Measurements from ENCODE around the gene MAP2K1.
"Not testable (repeated sequence)": the region's sequence is repeated elsewhere in the genome, so short reads cannot be mapped to it uniquely, and the experiment has no call there.

The MAP2K1 gene

GRCh38 chr15:66494262-66494661, 107.5 kb downstream of the MAP2K1 start:
- peaks cover 12% of the 10 kb centered on the region for H3K4me1 ChIP-seq (ENCODE audit: control insufficient read depth, insufficient read depth, low read length)
- no peak overlapping the region for H3K27ac ChIP-seq (ENCODE audit: low read length)
- H3K36me3 ChIP-seq (ENCODE audit: control insufficient read depth in 2 of 2, insufficient read depth in 2 of 2, low read length in 2 of 2): peaks cover 40 to 42% of the 10 kb centered on the region in 2 donors
- no peaks in the 10 kb centered on the region for H3K27me3 ChIP-seq (ENCODE audit: control insufficient read depth in 1 of 2, insufficient read depth in 2 of 2, low read length in 2 of 2)
- no peak overlapping the region for H3K9ac ChIP-seq (ENCODE audit: low read length in 2 of 2)
- H3K9me3 ChIP-seq (ENCODE audit: control insufficient read depth in 2 of 2, low read length in 2 of 2): no peaks in the 10 kb centered on the region
- no peak overlapping the region for H3K4me3 ChIP-seq (ENCODE audit: low read length in 2 of 2)

- Histone ChIP-seq H3K36me3 (ENCODE audit: control insufficient read depth in 2 of 2, insufficient read depth in 2 of 2, low read length in 2 of 2) (peaks cover 43 to 53% of the 10 kb centered on the region in 2 donors), H3K9me3 (ENCODE audit: control insufficient read depth in 2 of 2, low read length in 2 of 2) (no peaks in the 10 kb centered on the region), H3K27me3 (ENCODE audit: control insufficient read depth in 1 of 2, insufficient read depth in 2 of 2, low read length in 2 of 2) (no peaks in the 10 kb centered on the region), H3K4me1 (ENCODE audit: control insufficient read depth, insufficient read depth, low read length) (peaks cover 12% of the 10 kb centered on the region), H3K9ac (ENCODE audit: low read length in 2 of 2) (peak overlapping the region; percentile 97 to 98), H3K4me3 (ENCODE audit: low read length in 2 of 2) (peak overlapping the region; percentile 90 to 99), H3K27ac (ENCODE audit: low read length) (peak overlapping the region; percentile 88)
These were observed 110.3 kb downstream of the MAP2K1 start for GRCh38 chr15:66496951-66497501.

- H3K36me3 ChIP-seq (ENCODE audit: control insufficient read depth in 2 of 2, insufficient read depth in 2 of 2, low read length in 2 of 2): peaks cover 46 to 61% of the 10 kb centered on the region in 2 donors
- no peaks in the 10 kb centered on the region for H3K9me3 ChIP-seq (ENCODE audit: control insufficient read depth in 2 of 2, low read length in 2 of 2)
- peak within 1 kb of the TSS; percentile 88 for H3K27ac ChIP-seq (ENCODE audit: low read length)
- peak within 1 kb of the TSS; percentile 97 to 98 for H3K9ac ChIP-seq (ENCODE audit: low read length in 2 of 2)
- peaks cover 12% of the 10 kb centered on the region for H3K4me1 ChIP-seq (ENCODE audit: control insufficient read depth, insufficient read depth, low read length)
- H3K27me3 ChIP-seq (ENCODE audit: control insufficient read depth in 1 of 2, insufficient read depth in 2 of 2, low read length in 2 of 2): no peaks in the 10 kb centered on the region
- H3K4me3 ChIP-seq (ENCODE audit: low read length in 2 of 2): peak within 1 kb of the TSS; percentile 90 to 99
These were observed 111.1 kb downstream of the MAP2K1 start, which contains the start of gene SNAPC5 for GRCh38 chr15:66497502-66498455. Gene SNAPC5, minus strand, starts transcription at chr15:66497762. Its CDS starts 31 bp downstream, at chr15:66497731.

GRCh38 chr15:66498501-66499386, 112.0 kb downstream of the MAP2K1 start:
- H3K9ac ChIP-seq (ENCODE audit: low read length in 2 of 2): no peak overlapping the region
- H3K27ac ChIP-seq (ENCODE audit: low read length): peak overlapping the region; percentile 88
- H3K36me3 ChIP-seq (ENCODE audit: control insufficient read depth in 2 of 2, insufficient read depth in 2 of 2, low read length in 2 of 2): peaks cover 47 to 65% of the 10 kb centered on the region in 2 donors
- H3K4me1 ChIP-seq (ENCODE audit: control insufficient read depth, insufficient read depth, low read length): peaks cover 20% of the 10 kb centered on the region
- H3K9me3 ChIP-seq (ENCODE audit: control insufficient read depth in 2 of 2, low read length in 2 of 2): no peaks in the 10 kb centered on the region
- H3K27me3 ChIP-seq (ENCODE audit: control insufficient read depth in 1 of 2, insufficient read depth in 2 of 2, low read length in 2 of 2): no peaks in the 10 kb centered on the region
- H3K4me3 ChIP-seq (ENCODE audit: low read length in 2 of 2): no peak overlapping the region

DNA sequence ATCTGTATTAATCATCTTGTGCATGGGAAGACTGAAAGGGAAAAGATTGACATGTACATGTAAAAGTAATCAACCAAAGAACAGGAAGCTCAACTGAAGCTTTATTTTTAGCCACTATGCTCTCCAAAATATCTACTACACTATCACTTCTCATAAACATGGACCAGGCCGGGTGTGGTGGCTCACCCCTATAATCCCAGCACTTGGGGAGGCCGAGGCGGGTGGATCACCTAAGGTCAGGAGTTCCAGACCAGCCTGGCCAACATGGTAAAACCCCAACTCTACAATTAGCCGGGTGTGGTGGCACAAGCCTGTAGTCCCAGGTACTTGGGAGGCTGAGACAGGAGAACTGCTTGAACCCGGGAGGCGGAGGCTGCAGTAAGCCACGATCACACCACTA, 113.6 kb downstream of the MAP2K1 start:
- Histone ChIP-seq H3K4me1 (ENCODE audit: control insufficient read depth, insufficient read depth, low read length) (peaks cover 26% of the 10 kb centered on the region), H3K36me3 (ENCODE audit: control insufficient read depth in 2 of 2, insufficient read depth in 2 of 2, low read length in 2 of 2) (peaks cover 38 to 51% of the 10 kb centered on the region in 2 donors)
- not testable (repeated sequence) for H3K9me3 ChIP-seq (ENCODE audit: control insufficient read depth in 2 of 2, low read length in 2 of 2); H3K27ac ChIP-seq (ENCODE audit: low read length); H3K4me3 ChIP-seq (ENCODE audit: low read length in 2 of 2); H3K9ac ChIP-seq (ENCODE audit: low read length in 2 of 2); H3K27me3 ChIP-seq (ENCODE audit: control insufficient read depth in 1 of 2, insufficient read depth in 2 of 2, low read length in 2 of 2)

DNA sequence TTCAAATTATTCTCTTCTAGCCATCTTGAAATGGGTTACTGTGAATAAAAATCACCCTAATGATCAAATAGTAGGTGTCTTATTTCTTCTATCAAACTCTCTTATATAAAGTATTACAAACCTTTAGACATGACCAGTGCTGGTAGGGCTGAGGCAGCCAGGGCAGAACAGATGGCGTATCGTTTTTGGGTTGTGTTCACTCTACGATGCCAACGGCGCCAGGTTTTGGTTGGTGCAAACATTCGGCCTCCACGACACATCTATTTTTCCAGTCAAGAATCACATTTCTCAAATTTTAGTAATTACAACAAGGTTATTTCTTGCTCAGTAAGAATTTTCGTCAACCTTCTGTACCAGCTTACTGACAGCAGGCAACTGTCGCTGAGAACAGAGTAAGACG, 115.8 kb downstream of the MAP2K1 start:
- Histone ChIP-seq H3K27me3 (ENCODE audit: control insufficient read depth in 1 of 2, insufficient read depth in 2 of 2, low read length in 2 of 2) (no peaks in the 10 kb centered on the region), H3K9ac (ENCODE audit: low read length in 2 of 2) (no peak overlapping the region), H3K36me3 (ENCODE audit: control insufficient read depth in 2 of 2, insufficient read depth in 2 of 2, low read length in 2 of 2) (peaks cover 34 to 51% of the 10 kb centered on the region in 2 donors), H3K27ac (ENCODE audit: low read length) (no peak overlapping the region), H3K9me3 (ENCODE audit: control insufficient read depth in 2 of 2, low read length in 2 of 2) (no peaks in the 10 kb centered on the region), H3K4me3 (ENCODE audit: low read length in 2 of 2) (no peak overlapping the region), H3K4me1 (ENCODE audit: control insufficient read depth, insufficient read depth, low read length) (peaks cover 20% of the 10 kb centered on the region)

- peak overlapping the region; percentile 95 to 97 for H3K9ac ChIP-seq (ENCODE audit: low read length in 2 of 2)
- H3K4me1 ChIP-seq (ENCODE audit: control insufficient read depth, insufficient read depth, low read length): peaks cover 20% of the 10 kb centered on the region
- H3K4me3 ChIP-seq (ENCODE audit: low read length in 2 of 2): peak overlapping the region; percentile 97 to 100
- not testable (repeated sequence) for H3K9me3 ChIP-seq (ENCODE audit: control insufficient read depth in 2 of 2, low read length in 2 of 2); H3K27ac ChIP-seq (ENCODE audit: low read length); H3K27me3 ChIP-seq (ENCODE audit: control insufficient read depth in 1 of 2, insufficient read depth in 2 of 2, low read length in 2 of 2)
- H3K36me3 ChIP-seq (ENCODE audit: control insufficient read depth in 2 of 2, insufficient read depth in 2 of 2, low read length in 2 of 2): peaks cover 34 to 48% of the 10 kb centered on the region in 2 donors
These were observed 116.4 kb downstream of the MAP2K1 start for GRCh38 chr15:66503041-66503648.

- Histone ChIP-seq H3K9me3 (ENCODE audit: control insufficient read depth in 2 of 2, low read length in 2 of 2) (no peaks in the 10 kb centered on the region), H3K4me3 (ENCODE audit: low read length in 2 of 2) (peak overlapping the region; percentile 97 to 100), H3K27me3 (ENCODE audit: control insufficient read depth in 1 of 2, insufficient read depth in 2 of 2, low read length in 2 of 2) (no peaks in the 10 kb centered on the region), H3K36me3 (ENCODE audit: control insufficient read depth in 2 of 2, insufficient read depth in 2 of 2, low read length in 2 of 2) (peaks cover 28 to 41% of the 10 kb centered on the region in 2 donors), H3K4me1 (ENCODE audit: control insufficient read depth, insufficient read depth, low read length) (peaks cover 20% of the 10 kb centered on the region), H3K27ac (ENCODE audit: low read length) (peak overlapping the region; percentile 95), H3K9ac (ENCODE audit: low read length in 2 of 2) (peak overlapping the region; percentile 95 to 97)
These were observed 117.3 kb downstream of the MAP2K1 start for GRCh38 chr15:66503780-66504562.

- Histone ChIP-seq H3K36me3 (ENCODE audit: control insufficient read depth in 2 of 2, insufficient read depth in 2 of 2, low read length in 2 of 2) (peaks cover 23 to 35% of the 10 kb centered on the region in 2 donors), H3K9ac (ENCODE audit: low read length in 2 of 2) (peak within 1 kb of the TSS; percentile 95 to 97), H3K27ac (ENCODE audit: low read length) (peak within 1 kb of the TSS; percentile 95), H3K27me3 (ENCODE audit: control insufficient read depth in 1 of 2, insufficient read depth in 2 of 2, low read length in 2 of 2) (no peaks in the 10 kb centered on the region), H3K4me1 (ENCODE audit: control insufficient read depth, insufficient read depth, low read length) (peaks cover 20% of the 10 kb centered on the region), H3K4me3 (ENCODE audit: low read length in 2 of 2) (peak within 1 kb of the TSS; percentile 97 to 100), H3K9me3 (ENCODE audit: control insufficient read depth in 2 of 2, low read length in 2 of 2) (no peaks in the 10 kb centered on the region)
These were observed 118.1 kb downstream of the MAP2K1 start, which contains the start of the genes RPL4 and ZWILCH for GRCh38 chr15:66504563-66505429. Gene RPL4, minus strand, starts transcription at chr15:66504855. Its CDS starts 65 bp downstream, at chr15:66504790. Gene ZWILCH, plus strand, starts transcription at chr15:66505326. Its CDS starts 13 bp downstream, at chr15:66505339.
